ENCODE results near the gene LYL1.
"Not testable (repeated sequence)": the region's sequence is repeated elsewhere in the genome, so short reads cannot be mapped to it uniquely, and the experiment has no call there.

LYL1 gene

DNA sequence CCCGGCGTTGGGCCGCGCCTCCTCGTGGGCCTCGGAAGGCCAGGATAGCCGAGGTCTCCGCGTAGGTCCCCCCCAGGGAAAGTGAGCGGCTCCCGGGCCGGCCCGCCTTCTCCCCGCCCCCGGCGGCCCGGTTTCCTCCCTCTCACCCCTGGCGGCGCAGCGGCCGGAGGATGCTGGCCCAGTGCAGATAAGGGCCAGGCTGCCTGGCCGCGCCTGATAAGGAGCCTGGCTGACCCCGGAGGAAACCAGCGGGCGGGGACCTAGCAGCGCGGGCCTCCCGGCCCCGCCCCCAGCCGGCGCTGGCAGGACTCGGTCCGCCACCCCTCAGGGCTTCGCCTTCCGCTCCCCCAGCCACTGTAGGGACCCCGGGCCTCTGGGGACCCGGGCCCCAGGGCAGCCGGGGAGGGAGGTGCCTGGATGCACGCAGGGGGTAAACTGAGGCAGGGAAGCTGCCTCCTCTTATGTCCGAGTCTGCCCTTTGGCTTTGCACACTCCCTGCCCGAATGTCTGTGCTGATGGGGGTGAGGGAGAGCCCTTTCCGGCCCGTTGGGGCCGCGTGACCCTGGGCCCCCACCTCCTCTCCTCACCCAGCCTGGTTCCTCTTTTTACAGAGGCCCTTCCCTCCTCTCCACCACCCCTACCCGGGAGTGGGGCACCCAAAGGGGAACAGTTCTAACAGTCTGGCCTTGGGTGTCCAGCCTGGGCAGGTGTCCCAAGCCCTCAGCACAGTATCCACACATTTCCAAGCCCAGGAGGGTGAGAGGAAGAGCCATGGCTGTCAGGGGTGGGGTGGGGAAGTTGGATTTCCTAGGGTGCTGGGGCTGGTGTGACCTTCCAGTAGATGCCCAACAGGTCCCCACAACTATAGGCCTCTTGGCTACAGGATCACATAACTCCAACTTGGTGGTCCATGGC, at the start of gene LYL1:
Gene LYL1 (minus strand): TSS at position 193 of the 915 bp plus-strand sequence. CDS start 1,687 bp downstream, outside the sequence.
- Mint-ChIP-seq H3K27me3 (no peaks in the 10 kb centered on the region), H3K4me3 (peak within 1 kb of the TSS; percentile 72), H3K9me3 (ENCODE audit: low read depth) (no peaks in the 10 kb centered on the region), H3K27ac (peak within 1 kb of the TSS; percentile 64), H3K4me1 (ENCODE audit: low read depth) (peaks cover 38% of the 10 kb centered on the region), H3K36me3 (peaks cover 4% of the 10 kb centered on the region)

DNA sequence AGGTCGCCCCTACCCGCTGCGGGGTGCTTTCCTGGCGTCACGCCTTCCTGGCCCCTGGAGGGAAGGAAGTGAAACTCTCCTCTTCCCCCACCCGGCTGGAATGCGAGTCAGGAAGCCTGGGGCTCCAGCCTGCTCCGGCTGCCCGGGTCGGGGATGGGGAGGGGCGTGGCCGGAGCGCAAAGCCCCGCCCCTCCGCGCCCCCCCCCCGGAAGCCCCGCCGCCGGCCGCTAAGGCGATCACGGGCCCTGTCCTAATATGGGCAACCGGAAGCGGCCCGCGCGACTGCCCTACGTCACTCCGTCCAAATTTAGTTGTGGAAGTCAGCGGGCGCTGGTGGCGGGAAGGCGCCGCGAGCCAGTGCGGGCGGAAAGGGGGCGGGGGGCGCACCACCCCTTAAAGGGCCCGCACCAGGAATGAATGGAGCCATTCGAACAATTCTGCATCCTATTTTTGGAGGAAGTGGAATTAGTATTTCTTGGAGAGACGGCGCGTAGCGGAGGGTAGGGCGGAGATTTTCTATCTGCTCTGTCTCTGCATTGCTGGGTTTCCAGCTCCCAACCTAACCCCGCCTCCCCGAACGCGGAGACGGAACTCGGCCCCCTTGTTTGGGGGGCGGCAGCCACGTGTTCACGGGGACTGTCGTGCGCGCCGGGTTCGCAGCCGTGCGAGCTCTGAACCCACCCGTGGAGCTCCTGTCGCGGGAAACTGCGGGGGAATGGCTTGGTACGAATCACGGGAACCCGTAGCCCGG, 49.1 kb upstream of the LYL1 start:
- Mint-ChIP-seq H3K4me3 (peak overlapping the region; percentile 98), H3K27ac (peak overlapping the region; percentile 99)

DNA sequence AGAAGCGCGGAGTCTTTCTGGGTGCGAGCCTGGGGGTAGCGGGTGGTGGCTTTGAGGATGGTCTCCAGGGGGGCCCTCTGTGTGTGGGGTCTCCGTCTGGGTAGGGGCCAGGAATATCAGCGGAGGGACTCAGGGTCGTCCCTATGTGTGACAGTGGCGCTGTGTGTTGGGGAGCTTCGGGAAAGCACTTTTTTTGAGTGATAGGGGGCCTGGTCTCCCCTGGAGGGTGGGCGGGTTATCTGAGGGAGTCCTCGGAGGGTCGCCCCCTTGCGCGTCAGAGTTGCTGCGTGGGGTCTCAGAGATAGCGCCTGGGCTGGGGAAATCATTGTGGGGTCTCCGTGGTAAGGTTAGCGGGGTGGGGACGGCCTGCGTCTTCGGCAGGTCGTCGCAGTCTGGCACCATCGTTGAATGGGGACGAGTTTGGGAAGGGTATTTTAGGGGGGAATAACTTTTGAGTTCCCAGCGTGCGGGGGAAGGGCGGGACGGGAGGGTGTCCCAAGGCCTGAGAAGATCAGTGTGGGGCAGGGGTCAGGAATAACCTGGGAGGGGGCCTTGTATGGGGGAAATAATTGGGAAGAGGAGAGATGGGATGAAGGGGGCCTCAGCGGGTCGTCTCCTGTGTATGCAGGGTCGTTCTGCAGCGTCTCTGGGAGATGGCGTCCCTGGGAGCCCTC, 48.4 kb upstream of the LYL1 start:
- Mint-ChIP-seq H3K36me3 (peaks cover 10% of the 10 kb centered on the region), H3K27ac (peak overlapping the region; percentile 94), H3K27me3 (no peaks in the 10 kb centered on the region)

More for the DNA sequence above, 49.1 kb upstream of the LYL1 start:
- Mint-ChIP-seq H3K9me3 (ENCODE audit: low read depth) (no peaks in the 10 kb centered on the region), H3K36me3 (peaks cover 10% of the 10 kb centered on the region), H3K27me3 (no peaks in the 10 kb centered on the region), H3K4me1 (ENCODE audit: low read depth) (peaks cover 23% of the 10 kb centered on the region)

DNA sequence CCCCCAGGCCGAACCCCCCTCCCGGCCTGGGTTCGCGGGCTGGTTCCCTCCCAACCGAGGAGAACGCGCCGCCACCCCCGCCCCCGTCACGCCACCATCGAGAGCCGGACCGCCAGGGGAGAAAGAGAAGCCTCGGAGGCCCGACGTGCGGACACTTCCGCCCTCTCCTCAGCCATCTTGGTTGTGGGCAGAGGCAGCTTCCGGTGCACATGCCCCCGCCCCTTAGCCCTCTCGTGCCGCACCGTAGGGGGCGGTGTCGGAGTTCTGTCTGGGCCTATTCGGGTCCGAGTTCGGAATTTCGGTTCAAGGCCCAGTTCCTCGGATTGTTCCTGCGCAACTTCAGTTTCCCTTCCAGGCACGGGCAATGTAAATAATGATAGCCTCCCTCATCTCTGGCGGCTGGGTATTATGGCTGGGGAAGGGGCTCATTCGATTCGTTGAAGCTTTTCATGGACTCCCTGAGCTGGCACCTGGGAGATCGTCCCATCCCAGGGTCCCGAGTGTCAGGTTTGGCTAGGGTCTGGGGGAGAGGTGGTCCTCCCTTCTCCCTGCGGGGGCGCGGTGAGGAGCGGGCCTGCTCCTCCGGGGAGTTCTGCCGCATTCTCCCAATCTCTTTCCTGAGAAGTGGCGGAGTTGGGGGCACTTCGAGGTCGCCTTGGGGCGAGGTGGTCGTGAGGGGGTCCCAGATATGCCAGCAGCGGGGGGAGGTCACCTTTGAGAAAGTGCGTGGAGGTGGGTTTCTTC, 47.7 kb upstream of the LYL1 start, which contains the start of the genes IER2 and STX10:
Gene IER2 (plus strand): TSS at position 225 of the 744 bp plus-strand sequence. CDS start 2,776 bp downstream, outside the sequence.
Gene STX10 (minus strand): TSS at position 189 of the 744 bp plus-strand sequence. CDS start 202 bp downstream, outside the sequence.
- H3K27me3 Mint-ChIP-seq, result no peaks in the 10 kb centered on the region
- H3K27ac Mint-ChIP-seq, result peak within 1 kb of the TSS; percentile 94
- no peaks in the 10 kb centered on the region for H3K9me3 Mint-ChIP-seq (ENCODE audit: low read depth)
- H3K4me1 Mint-ChIP-seq (ENCODE audit: low read depth), result peaks cover 16% of the 10 kb centered on the region
- peaks cover 10% of the 10 kb centered on the region for H3K36me3 Mint-ChIP-seq
- H3K4me3 Mint-ChIP-seq, result peak within 1 kb of the TSS; percentile 98

More for the DNA sequence above, 48.4 kb upstream of the LYL1 start:
- Mint-ChIP-seq H3K4me1 (ENCODE audit: low read depth) (peaks cover 16% of the 10 kb centered on the region), H3K9me3 (ENCODE audit: low read depth) (no peaks in the 10 kb centered on the region), H3K4me3 (peak overlapping the region; percentile 98)

DNA sequence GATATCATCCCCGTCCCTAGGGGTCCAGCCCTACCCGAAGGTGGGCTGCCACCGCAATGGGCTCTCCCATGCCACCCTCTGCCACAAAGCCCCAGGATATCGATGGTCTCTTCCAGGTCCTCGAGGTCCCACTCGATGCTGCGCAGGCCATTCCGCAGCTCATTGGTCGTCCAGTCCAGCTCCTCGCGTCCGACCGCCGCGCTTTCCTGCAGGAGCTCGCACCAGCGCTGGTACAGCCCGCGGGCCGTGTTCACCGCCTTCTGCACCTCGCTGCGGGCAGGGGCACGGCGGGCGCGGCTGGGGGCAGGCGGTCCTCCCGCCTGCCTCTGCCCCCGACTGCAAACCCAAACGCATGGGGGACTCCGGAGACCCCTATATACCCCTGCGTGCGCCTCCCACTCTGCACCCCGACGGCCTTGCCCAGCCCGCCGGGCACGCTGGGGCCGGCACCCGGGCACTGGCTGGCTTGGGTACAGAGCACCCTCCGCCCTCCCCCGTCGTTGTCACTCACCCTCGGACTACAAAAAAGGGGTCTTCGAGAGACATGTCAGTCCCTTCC, 47.0 kb upstream of the LYL1 start:
- H3K36me3 Mint-ChIP-seq, result peaks cover 10% of the 10 kb centered on the region
- peaks cover 13% of the 10 kb centered on the region for H3K4me1 Mint-ChIP-seq (ENCODE audit: low read depth)
- H3K4me3 Mint-ChIP-seq, result peak overlapping the region; percentile 98
- H3K9me3 Mint-ChIP-seq (ENCODE audit: low read depth), result no peaks in the 10 kb centered on the region
- H3K27ac Mint-ChIP-seq, result peak overlapping the region; percentile 94
- H3K27me3 Mint-ChIP-seq, result no peaks in the 10 kb centered on the region

DNA sequence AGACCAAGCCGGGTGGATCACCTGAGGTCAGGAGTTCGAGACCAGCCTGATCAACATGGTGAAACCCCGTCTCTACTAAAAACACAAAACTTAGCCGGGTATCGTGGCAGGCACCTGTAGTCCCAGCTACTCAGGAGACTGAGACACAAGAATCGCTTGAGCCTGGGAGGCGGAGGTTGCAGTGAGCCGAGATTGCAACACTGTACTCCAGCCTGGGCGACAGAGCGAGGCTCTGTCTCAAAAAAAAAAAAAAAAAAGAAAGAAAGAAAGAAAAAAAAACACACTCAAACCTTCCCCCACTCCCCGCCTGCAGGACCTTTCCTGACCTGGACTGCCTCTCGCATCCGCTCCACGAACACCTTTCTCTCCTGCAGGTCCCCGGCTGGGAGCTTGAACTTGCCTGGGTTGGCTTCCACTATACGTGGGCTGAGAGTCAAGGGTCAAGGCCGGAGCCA, 46.5 kb upstream of the LYL1 start:
- not testable (repeated sequence) for H3K27ac Mint-ChIP-seq; H3K9me3 Mint-ChIP-seq (ENCODE audit: low read depth)

DNA sequence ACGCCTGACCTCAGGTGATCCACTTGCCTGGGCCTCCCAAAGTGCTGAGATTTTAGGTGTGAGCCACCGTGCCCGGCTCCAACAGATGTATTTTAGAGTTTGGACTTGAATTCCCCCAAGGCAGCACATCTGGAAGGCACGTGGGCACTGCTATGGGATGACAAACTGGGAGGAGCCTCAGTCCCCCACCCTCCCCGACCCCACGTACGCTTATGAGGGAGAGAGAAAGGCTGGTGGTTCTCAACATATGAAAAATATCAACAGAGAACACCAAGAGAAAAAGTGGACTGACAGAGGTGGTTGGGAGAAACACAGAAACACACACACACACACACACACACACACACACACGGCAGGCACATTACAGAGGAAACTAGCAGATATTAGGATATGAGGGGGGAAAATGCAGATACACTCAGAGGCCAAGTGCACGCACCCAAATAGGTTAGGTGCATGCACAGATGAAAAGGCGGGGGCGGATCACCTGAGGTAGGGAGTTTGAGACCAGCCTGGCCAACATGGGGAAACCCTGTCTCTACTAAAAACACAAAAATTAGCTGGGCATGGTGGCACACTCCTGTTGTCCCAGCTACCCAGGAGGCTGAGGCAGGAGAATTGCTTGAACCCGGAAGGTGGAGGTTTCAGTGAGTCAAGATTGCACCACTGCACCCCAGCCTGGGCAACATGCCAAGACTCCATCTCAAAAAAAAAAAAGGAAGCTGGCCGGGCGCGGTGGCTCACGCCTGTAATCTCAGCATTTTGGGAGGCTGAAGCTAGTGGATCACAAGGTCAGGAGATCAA, 44.3 kb upstream of the LYL1 start:
- Mint-ChIP-seq H3K27ac (no peak overlapping the region), H3K4me1 (ENCODE audit: low read depth) (peaks cover 13% of the 10 kb centered on the region), H3K9me3 (ENCODE audit: low read depth) (no peaks in the 10 kb centered on the region), H3K36me3 (peaks cover 3% of the 10 kb centered on the region), H3K27me3 (no peaks in the 10 kb centered on the region), H3K4me3 (no peak overlapping the region)

More for the DNA sequence above, 46.5 kb upstream of the LYL1 start:
- not testable (repeated sequence) for H3K27me3 Mint-ChIP-seq, H3K36me3 Mint-ChIP-seq
- H3K4me3 Mint-ChIP-seq, result peak overlapping the region; percentile 98
- H3K4me1 Mint-ChIP-seq (ENCODE audit: low read depth), result peaks cover 13% of the 10 kb centered on the region

DNA sequence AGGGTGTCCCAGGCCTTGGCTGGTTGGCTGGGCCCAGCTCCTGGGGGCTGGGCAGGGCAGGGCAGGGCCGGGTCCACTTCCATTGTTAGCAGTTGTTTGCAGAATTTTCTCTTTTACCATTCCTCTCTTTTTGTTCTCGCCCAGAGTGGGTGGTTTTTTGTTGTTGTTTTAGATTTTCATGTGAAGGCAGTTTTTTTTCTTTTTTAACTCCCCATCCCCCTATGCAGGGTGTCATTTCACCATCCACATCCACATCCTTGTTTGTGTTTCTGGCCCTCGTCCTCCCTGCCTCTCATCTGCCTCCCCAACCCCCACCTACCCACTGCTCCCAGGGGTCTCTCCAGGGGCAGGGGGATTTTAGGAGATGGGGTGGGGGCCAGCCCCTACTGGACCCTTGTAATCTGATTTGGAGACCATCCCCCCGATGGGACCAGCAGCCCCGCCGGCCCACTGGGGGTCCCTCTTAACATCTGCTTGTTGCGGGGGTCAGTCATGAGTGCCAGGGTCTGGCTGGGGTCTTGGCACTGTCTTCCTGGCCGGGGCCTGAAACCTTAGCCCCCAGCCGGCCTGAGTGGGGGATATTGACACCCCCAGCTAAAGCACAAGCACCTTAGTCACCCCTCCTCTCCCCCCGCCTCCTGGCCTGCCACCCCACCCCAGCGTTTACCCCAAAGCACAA, 37.1 kb upstream of the LYL1 start:
- no peaks in the 10 kb centered on the region for H3K27me3 Mint-ChIP-seq
- no peaks in the 10 kb centered on the region for H3K9me3 Mint-ChIP-seq (ENCODE audit: low read depth)
- H3K36me3 Mint-ChIP-seq, result no peaks in the 10 kb centered on the region
- no peak overlapping the region for H3K4me3 Mint-ChIP-seq
- no peaks in the 10 kb centered on the region for H3K4me1 Mint-ChIP-seq (ENCODE audit: low read depth)
- H3K27ac Mint-ChIP-seq, result peak overlapping the region; percentile 46

DNA sequence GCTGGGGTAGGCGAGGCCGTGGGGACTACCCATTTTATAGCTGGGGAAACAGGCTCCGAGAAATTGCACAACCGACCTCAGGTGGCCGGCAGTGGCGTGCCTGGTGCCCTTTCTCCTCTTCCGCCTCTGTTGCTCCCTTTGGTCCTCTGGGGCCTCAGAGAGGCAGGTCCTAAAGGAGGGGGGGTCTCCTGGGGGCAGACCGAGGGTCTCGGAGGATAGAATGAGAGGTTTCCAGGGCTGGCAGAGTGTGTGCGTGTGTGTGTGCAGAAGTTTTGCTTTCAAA, 36.2 kb upstream of the LYL1 start:
- Mint-ChIP-seq H3K27me3 (no peaks in the 10 kb centered on the region), H3K4me3 (no peak overlapping the region), H3K36me3 (no peaks in the 10 kb centered on the region), H3K4me1 (ENCODE audit: low read depth) (peaks cover 1% of the 10 kb centered on the region), H3K9me3 (ENCODE audit: low read depth) (no peaks in the 10 kb centered on the region), H3K27ac (no peak overlapping the region)

DNA sequence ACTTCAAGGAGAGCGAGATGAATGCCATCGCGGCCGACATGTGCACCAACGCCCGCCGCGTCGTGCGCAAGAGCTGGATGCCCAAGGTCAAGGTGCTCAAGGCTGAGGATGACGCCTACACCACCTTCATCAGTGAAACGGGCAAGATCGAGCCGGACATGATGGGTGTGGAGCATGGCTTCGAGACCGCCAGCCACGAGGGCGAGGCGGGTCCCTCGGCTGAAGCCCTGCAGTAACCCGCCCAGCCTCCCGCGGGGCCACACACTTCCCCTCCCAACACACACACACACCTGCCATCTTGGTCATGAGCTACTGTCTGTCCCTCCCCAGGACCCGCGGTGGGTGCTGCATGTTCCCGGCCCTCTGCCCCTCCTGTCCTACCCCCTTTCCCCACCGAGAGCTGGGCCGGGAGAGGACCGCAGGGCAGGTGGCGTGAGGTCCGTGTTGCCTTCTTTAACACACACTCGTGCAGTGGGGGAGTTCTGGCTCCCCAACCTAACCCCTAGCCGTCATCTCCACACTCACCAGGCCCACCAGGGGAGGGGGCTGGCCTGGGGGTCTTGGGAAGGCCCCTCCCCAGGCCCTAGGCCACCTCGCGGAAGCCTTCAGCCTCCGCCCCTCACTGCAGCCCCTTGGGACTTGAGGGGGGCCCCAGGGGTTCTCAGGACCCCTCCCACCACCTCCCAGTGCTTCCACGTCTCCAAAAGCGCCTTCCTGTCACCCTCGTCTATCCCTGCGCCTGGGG, 35.7 kb upstream of the LYL1 start:
- H3K27me3 Mint-ChIP-seq, result no peaks in the 10 kb centered on the region
- H3K9me3 Mint-ChIP-seq (ENCODE audit: low read depth), result no peaks in the 10 kb centered on the region
- H3K4me1 Mint-ChIP-seq (ENCODE audit: low read depth), result peaks cover 6% of the 10 kb centered on the region
- no peak overlapping the region for H3K27ac Mint-ChIP-seq
- H3K36me3 Mint-ChIP-seq, result no peaks in the 10 kb centered on the region
- no peak overlapping the region for H3K4me3 Mint-ChIP-seq

DNA sequence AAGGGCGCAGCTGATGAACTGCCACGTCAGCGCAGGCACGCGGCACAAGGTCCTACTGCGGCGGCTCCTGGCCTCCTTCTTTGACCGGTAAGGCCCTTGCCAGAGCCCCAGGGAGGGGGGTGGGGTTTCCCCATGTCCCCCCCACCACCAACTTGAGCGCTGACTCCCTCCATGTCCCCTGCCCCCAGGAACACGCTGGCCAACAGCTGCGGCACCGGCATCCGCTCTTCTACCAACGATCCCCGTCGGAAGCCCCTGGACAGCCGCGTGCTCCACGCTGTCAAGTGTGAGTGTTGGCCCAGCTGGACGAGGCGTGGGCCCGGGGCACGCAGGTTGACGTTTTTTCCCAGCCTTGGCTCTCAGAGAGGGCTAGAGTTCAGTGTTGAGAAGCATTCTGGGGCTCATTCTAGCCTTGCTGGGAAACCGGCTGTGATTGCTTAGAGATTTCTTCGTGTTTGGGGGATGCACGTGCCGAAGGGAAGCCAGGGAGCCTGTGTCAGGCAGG, 34.7 kb upstream of the LYL1 start:
- H3K9me3 Mint-ChIP-seq (ENCODE audit: low read depth), result no peaks in the 10 kb centered on the region
- no peaks in the 10 kb centered on the region for H3K36me3 Mint-ChIP-seq
- H3K27ac Mint-ChIP-seq, result no peak overlapping the region
- peaks cover 16% of the 10 kb centered on the region for H3K4me1 Mint-ChIP-seq (ENCODE audit: low read depth)
- no peaks in the 10 kb centered on the region for H3K27me3 Mint-ChIP-seq
- no peak overlapping the region for H3K4me3 Mint-ChIP-seq

Data from activated naive CD8-positive, alpha-beta T cell (primary cell).